Prostate gland (tissue), 2 donors: ENCODE data around the gene MTHFD2L. TPM values are rescaled to one million over a fixed set of nuclear protein-coding genes. Genes with fewer than 3 reads are reported as not detected.

Experiments used
- DNase-seq: peaks from one replicate; pipeline ENCODE4 v3.0.0-alpha.2; 2019; ENCODE audit warnings: low spot score
- H3K27ac ChIP-seq, 2 donors: fragments of 200-600 bp; sonication (generic); 2 replicates each; pipeline ENCODE4 v1.5.1; 2017 to 2019
- H3K27me3 ChIP-seq: fragments of 200-600 bp; sonication (generic); replicated peaks from 2 replicates; pipeline ENCODE4 v1.5.1; 2019; ENCODE audit not compliant: insufficient read depth
- H3K36me3 ChIP-seq, 2 donors: fragments of 200-600 bp; sonication (generic); 1 replicate in 1 of 2; 2 replicates in 1 of 2; pipeline versions ENCODE4 v1.5.1 to v1.8.1; 2017 to 2019
- H3K4me1 ChIP-seq: fragments of 200-600 bp; sonication (generic); replicated peaks from 2 replicates; pipeline ENCODE4 v1.5.1; 2019
- H3K4me3 ChIP-seq, 2 donors: fragments of 200-600 bp; sonication (generic); 2 replicates each; pipeline ENCODE4 v1.5.1; 2017 to 2019
- H3K9me3 ChIP-seq: fragments of 200-600 bp; sonication (generic); 2 replicates; pipeline ENCODE4 v1.5.1; 2017
- POLR2A ChIP-seq: fragments of 450-650 bp; IDR thresholded peaks from one replicate; pipeline ENCODE4 v1.6.1; 2016; ENCODE audit warnings: antibody characterized with exemption, mild to moderate bottlenecking
- POLR2AphosphoS5 ChIP-seq: sonication (generic); formaldehyde crosslinking; IDR thresholded peaks from one replicate; pipeline ENCODE4 v1.6.1; 2017; ENCODE audit warnings: antibody characterized with exemption
- WGBS: methylation state at CpG from one replicate; pipeline ENCODE4 v1.1.5; 2018; 5-methylcytosine and 5-hydroxymethylcytosine counted together
- intact Hi-C: fragments of 100-400 bp; cut with DNase I; formaldehyde crosslinking; loops from one replicate; pipeline ENCODE4 v1.14.2; 2022
- total RNA-seq, 2 donors: library from RNA; depleted of rRNA; stranded (reverse); fragments of >200 nt; gene quantifications; one replicate each; pipeline ENCODE4 v1.1.0, GENCODE V29; 2016
- TF ChIP-seq, protein P1 (sequence below), 4 experiments: fragments of 200-600 bp in 2 of 4; fragments of 450-650 bp in 2 of 4; sonication (generic) in 2 of 4; IDR thresholded peaks; 1 replicate in 3 of 4; 2 replicates in 1 of 4; pipeline ENCODE4 v1.5.1; 2016 to 2019; ENCODE audit warnings: antibody characterized with exemption in 4 of 4, mild to moderate bottlenecking in 2 of 4, moderate library complexity in 2 of 4

MTHFD2L gene
- total RNA-seq, 2 donors from 2014 or later, result 15.8 to 19.9 TPM

DNA sequence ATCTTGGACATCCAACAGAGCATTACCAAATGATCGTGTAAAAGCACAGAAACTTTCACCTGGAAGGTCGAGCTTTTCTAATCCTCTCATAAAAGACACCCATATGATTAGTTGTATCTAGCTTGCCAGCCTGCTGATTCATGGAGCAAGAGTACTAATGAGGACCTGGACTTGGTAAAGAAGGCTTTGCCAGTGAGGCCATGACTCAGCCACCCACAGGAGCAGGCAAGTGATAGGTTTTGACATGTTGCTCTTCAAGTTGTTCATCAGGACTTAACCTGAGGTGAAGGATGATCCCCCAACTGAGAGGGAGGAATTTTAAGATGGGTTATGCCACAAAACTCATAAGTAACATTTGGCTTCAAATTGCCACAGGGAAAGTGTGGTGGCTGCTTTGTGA is 125.7 kb downstream of the MTHFD2L start:
- Histone ChIP-seq H3K27ac (no peak overlapping the region), H3K4me3 (no peak overlapping the region), H3K36me3 (no peaks in the 10 kb centered on the region), H3K9me3 (no peaks in the 10 kb centered on the region), H3K4me1 (no peaks in the 10 kb centered on the region), H3K27me3 (no peaks in the 10 kb centered on the region)
- intact Hi-C loops, result no loop called here
- DNase-seq, result peak; percentile 26
- TF ChIP-seq, protein P1, sequence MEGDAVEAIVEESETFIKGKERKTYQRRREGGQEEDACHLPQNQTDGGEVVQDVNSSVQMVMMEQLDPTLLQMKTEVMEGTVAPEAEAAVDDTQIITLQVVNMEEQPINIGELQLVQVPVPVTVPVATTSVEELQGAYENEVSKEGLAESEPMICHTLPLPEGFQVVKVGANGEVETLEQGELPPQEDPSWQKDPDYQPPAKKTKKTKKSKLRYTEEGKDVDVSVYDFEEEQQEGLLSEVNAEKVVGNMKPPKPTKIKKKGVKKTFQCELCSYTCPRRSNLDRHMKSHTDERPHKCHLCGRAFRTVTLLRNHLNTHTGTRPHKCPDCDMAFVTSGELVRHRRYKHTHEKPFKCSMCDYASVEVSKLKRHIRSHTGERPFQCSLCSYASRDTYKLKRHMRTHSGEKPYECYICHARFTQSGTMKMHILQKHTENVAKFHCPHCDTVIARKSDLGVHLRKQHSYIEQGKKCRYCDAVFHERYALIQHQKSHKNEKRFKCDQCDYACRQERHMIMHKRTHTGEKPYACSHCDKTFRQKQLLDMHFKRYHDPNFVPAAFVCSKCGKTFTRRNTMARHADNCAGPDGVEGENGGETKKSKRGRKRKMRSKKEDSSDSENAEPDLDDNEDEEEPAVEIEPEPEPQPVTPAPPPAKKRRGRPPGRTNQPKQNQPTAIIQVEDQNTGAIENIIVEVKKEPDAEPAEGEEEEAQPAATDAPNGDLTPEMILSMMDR (IDR thresholded peaks at IDR 0.05), result no peak
- TF ChIP-seq POLR2AphosphoS5, result no peak
- no peak for TF ChIP-seq POLR2A
- 22% methylated on average over 2 of the region's 2 CpGs for WGBS

DNA sequence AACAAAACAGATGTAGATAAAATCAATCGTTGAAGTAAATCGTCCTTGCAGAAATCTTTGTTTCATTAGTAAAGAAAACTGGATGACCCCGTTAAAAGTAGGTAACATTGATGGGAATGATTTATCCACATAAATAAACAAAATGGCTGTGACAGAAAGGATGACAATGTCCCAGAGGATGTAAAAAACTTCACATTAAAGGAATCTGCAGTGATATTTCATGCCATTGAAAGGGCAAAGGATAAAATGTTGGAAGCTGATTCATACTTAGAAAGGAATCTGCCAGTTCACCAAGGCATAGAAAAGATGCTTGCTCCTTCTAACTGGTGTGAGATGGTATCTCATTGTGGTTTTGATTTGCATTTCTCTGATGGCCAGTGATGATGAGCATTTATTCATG is 126.1 kb downstream of the MTHFD2L start:
- H3K4me3 ChIP-seq, result no peak overlapping the region
- H3K27ac ChIP-seq, result no peak overlapping the region
- 18% methylated on average over 3 of the region's 3 CpGs for WGBS
- TF ChIP-seq, protein P1 (IDR thresholded peaks at IDR 0.05), result no peak
- no peak for TF ChIP-seq POLR2A
- TF ChIP-seq POLR2AphosphoS5, result no peak
- no peak for DNase-seq
- H3K27me3 ChIP-seq, result no peaks in the 10 kb centered on the region
- no peaks in the 10 kb centered on the region for H3K4me1 ChIP-seq
- H3K36me3 ChIP-seq, result no peaks in the 10 kb centered on the region
- no peaks in the 10 kb centered on the region for H3K9me3 ChIP-seq
- intact Hi-C loops, result no loop called here

DNA sequence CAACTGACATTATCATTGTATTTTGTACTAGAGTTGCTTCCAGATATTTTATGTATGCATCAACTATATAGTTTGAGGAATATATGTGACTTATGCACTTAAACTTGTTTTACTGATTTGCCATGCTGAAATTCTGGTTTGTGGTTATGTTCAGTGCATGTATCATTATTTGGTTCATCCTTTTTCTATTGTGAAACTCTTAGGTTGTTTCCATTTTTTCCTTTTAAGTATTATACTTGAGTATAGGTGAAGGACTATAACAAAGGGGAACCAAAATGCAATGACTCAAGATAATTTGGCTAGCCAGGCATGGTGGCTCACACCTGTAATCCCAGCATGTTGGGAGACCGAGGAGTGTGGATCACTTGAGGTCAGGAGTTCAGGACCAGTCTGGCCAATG is 129.2 kb downstream of the MTHFD2L start:
- 100% methylated on average over 1 of the region's 1 CpG for WGBS

DNA sequence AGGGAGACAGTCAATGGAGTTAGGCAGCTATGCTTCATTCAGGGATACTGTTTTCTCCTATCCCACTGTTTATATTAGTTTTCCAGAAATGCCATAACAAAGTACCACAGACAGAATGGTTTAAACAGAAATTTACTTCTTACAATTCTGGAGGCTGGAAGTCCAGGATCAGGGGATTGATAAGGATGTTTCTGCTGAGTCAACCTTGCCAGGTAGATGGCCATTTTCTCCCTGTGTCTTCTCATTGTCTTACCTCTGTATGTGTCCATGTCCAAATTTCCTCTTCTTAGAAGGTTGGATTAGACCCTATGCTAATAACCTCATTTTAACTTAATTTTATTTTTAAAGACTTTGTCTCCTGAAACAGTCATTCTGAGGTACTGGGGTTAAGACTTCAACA is 129.9 kb downstream of the MTHFD2L start:
- Histone ChIP-seq H3K27ac (no peak overlapping the region), H3K4me3 (no peak overlapping the region), H3K27me3 (no peaks in the 10 kb centered on the region), H3K36me3 (no peaks in the 10 kb centered on the region), H3K4me1 (no peaks in the 10 kb centered on the region), H3K9me3 (no peaks in the 10 kb centered on the region)
- intact Hi-C loops, result no loop called here
- DNase-seq, result no peak
- TF ChIP-seq POLR2AphosphoS5 (no peak), POLR2A (no peak)
- TF ChIP-seq, protein P1 (IDR thresholded peaks at IDR 0.05), result no peak

More for the DNA sequence above, 129.2 kb downstream of the MTHFD2L start:
- H3K9me3 ChIP-seq, result no peaks in the 10 kb centered on the region
- intact Hi-C loops, result no loop called here
- no peak overlapping the region for H3K27ac ChIP-seq
- no peaks in the 10 kb centered on the region for H3K27me3 ChIP-seq
- H3K4me3 ChIP-seq, result no peak overlapping the region
- H3K4me1 ChIP-seq, result no peaks in the 10 kb centered on the region
- TF ChIP-seq POLR2A (no peak), POLR2AphosphoS5 (no peak)
- TF ChIP-seq, protein P1 (IDR thresholded peaks at IDR 0.05), result no peak
- no peaks in the 10 kb centered on the region for H3K36me3 ChIP-seq
- DNase-seq, result no peak

DNA sequence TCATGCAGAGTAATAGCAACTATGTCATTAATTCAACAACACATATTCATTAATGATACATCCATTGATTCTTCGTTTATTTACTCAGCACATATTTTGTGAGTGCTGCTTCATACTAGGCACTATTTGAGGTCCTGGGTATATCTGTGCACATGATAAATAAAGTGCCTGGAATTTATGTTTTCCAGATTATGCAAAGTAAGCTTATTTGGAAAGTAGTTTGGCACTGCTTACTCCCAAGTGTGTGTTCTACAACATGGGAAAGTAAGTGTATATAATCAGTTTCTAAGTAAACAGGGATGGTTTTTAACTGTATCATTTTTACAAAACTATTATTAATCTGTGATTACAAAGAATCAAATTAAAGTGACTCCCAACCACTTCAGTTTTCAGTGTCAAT is 133.6 kb downstream of the MTHFD2L start:
- intact Hi-C loops, result no loop called here
- WGBS, result 91% methylated on average over 1 of the region's 1 CpG

More for the DNA sequence above, 133.6 kb downstream of the MTHFD2L start:
- no peaks in the 10 kb centered on the region for H3K4me1 ChIP-seq
- no peak overlapping the region for H3K27ac ChIP-seq
- TF ChIP-seq POLR2A (no peak), POLR2AphosphoS5 (no peak)
- TF ChIP-seq, protein P1 (IDR thresholded peaks at IDR 0.05), result no peak
- H3K4me3 ChIP-seq, result no peak overlapping the region
- H3K27me3 ChIP-seq, result no peaks in the 10 kb centered on the region
- no peaks in the 10 kb centered on the region for H3K36me3 ChIP-seq
- no peak for DNase-seq
- no peaks in the 10 kb centered on the region for H3K9me3 ChIP-seq
